Vagina (tissue), 2 donors: Measurements from ENCODE around the gene PADI1. TPM values are rescaled to one million over a fixed set of nuclear protein-coding genes. Genes with fewer than 3 reads are reported as not detected.

Experiments used
- DNase-seq, 2 donors: peaks; one replicate each; pipeline ENCODE4 v3.0.0-alpha.2; 2017; ENCODE audit errors: extremely low spot score in 2 of 2
- H3K27ac ChIP-seq: fragments of 200-600 bp; sonication (generic); one replicate; pipeline ENCODE4 v1.5.1; 2019
- H3K27me3 ChIP-seq: fragments of 200-600 bp; sonication (generic); one replicate; pipeline ENCODE4 v1.5.1; 2019
- H3K36me3 ChIP-seq, 2 donors: fragments of 200-600 bp; sonication (generic); one replicate each; pipeline ENCODE4 v1.5.1; 2017 to 2019
- H3K4me1 ChIP-seq: fragments of 200-600 bp; sonication (generic); one replicate; pipeline ENCODE4 v1.5.1; 2019
- H3K4me3 ChIP-seq, 2 donors: fragments of 200-600 bp; sonication (generic); 1 replicate in 1 of 2; 2 replicates in 1 of 2; pipeline ENCODE4 v1.5.1; 2016 to 2019
- H3K9me3 ChIP-seq: fragments of 200-600 bp; sonication (generic); one replicate; pipeline ENCODE4 v1.5.1; 2019
- POLR2A ChIP-seq, 2 donors: fragments of 450-650 bp; IDR thresholded peaks; one replicate each; pipeline ENCODE4 v1.6.1; 2017; ENCODE audit warnings: antibody characterized with exemption in 2 of 2, mild to moderate bottlenecking in 2 of 2, moderate library complexity in 2 of 2
- POLR2AphosphoS5 ChIP-seq, 2 donors: sonication (generic); formaldehyde crosslinking; IDR thresholded peaks; one replicate each; pipeline ENCODE4 v1.9.0; 2017; ENCODE audit warnings: antibody characterized with exemption in 2 of 2, mild to moderate bottlenecking in 2 of 2, low read depth in 1 of 2; ENCODE audit not compliant: insufficient read depth in 1 of 2
- intact Hi-C: fragments of 100-400 bp; cut with DNase I; formaldehyde crosslinking; loops from one replicate; pipeline ENCODE4 v1.15.1; 2023
- total RNA-seq: library from RNA; depleted of rRNA; stranded (reverse); fragments of >200 nt; gene quantifications from one replicate; pipeline ENCODE4 v1.2.3, GENCODE V29; 2016
- TF ChIP-seq, protein P1 (sequence below), 3 experiments: fragments of 450-650 bp in 2 of 3; fragments of 200-600 bp in 1 of 3; sonication (generic) in 1 of 3; IDR thresholded peaks; one replicate each; pipeline ENCODE4 v1.5.1; 2017 to 2019; ENCODE audit warnings: antibody characterized with exemption in 3 of 3, mild to moderate bottlenecking in 2 of 3, moderate library complexity in 2 of 3

PADI1 gene
- total RNA-seq, 1 donor from 2014 or later = 46.4 TPM

DNA sequence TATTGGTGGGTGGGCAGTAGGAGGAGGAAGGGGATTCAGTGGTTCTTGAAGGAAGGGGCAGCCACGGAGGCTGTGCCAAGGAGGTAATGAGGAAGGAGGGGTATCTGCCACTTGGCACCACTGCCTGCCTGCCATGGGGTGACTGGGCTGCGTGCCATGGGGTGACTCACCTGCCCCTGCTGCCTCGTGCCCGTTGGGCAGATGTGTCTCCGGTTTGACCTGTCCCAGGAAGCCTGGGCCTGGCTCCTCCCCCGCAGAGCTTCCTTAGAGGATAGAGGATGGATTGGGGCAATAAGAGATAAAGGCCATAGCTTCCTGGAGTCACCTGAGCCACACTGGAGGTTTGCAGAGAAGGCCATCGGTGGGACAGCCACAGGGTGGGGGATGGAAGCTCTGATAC is 45.7 kb downstream of the PADI1 start:
- intact Hi-C loops = no loop called here
- Histone ChIP-seq H3K27me3 (no peaks in the 10 kb centered on the region), H3K4me1 (no peaks in the 10 kb centered on the region), H3K9me3 (no peaks in the 10 kb centered on the region), H3K4me3 (no peak overlapping the region), H3K27ac (no peak overlapping the region), H3K36me3 (no peaks in the 10 kb centered on the region)
- TF ChIP-seq, protein P1, sequence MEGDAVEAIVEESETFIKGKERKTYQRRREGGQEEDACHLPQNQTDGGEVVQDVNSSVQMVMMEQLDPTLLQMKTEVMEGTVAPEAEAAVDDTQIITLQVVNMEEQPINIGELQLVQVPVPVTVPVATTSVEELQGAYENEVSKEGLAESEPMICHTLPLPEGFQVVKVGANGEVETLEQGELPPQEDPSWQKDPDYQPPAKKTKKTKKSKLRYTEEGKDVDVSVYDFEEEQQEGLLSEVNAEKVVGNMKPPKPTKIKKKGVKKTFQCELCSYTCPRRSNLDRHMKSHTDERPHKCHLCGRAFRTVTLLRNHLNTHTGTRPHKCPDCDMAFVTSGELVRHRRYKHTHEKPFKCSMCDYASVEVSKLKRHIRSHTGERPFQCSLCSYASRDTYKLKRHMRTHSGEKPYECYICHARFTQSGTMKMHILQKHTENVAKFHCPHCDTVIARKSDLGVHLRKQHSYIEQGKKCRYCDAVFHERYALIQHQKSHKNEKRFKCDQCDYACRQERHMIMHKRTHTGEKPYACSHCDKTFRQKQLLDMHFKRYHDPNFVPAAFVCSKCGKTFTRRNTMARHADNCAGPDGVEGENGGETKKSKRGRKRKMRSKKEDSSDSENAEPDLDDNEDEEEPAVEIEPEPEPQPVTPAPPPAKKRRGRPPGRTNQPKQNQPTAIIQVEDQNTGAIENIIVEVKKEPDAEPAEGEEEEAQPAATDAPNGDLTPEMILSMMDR (IDR thresholded peaks at IDR 0.05) = no peak
- TF ChIP-seq POLR2A (IDR thresholded peaks at IDR 0.05) = no peak
- TF ChIP-seq POLR2AphosphoS5 (IDR thresholded peaks at IDR 0.05; ENCODE audit: insufficient read depth in 1 of 2, low read depth in 1 of 2) = no peak
- DNase-seq = no peak

GRCh38 chr1:17251246-17251645 is 46.3 kb downstream of the PADI1 start:
- intact Hi-C loops = no loop called here
- H3K36me3 ChIP-seq = no peaks in the 10 kb centered on the region
- H3K4me3 ChIP-seq = no peak overlapping the region
- H3K27ac ChIP-seq = no peak overlapping the region
- DNase-seq = no peak
- H3K4me1 ChIP-seq = no peaks in the 10 kb centered on the region
- TF ChIP-seq, protein P1 (IDR thresholded peaks at IDR 0.05) = no peak
- TF ChIP-seq POLR2AphosphoS5 (IDR thresholded peaks at IDR 0.05; ENCODE audit: insufficient read depth in 1 of 2, low read depth in 1 of 2) = no peak
- no peak for TF ChIP-seq POLR2A (IDR thresholded peaks at IDR 0.05)
- no peaks in the 10 kb centered on the region for H3K27me3 ChIP-seq
- H3K9me3 ChIP-seq = no peaks in the 10 kb centered on the region

DNA sequence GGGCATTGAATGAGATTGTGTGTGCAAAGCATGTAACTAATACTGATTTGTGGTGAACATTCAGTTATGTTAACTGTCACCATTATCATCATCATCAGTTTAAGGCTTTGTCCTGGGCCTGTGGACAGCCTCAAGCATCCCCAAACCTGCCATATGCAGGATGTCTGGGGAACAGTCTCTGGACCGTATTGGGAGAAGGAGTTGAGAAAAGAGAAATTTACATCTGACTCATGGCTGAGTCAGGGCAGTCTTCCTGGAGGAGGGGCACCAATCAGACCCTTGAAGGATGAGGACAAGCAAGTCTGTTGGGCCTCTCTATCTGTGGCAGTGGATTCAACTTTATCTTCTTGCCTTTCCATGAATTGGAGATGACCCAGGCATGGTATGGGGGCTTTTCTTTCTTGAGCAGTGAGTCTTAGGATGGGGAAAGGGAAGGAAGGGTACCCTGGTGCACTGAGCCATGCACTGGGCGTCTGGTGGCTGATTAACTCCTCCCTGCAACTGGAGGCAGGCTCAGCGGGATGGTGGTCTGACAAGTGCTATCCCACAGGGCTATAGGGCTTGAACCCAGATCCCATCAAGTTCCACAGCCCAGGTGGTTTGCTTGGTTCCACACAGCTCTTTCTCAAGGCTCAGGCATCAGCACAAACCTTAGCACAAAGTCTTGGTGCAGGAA is 46.9 kb downstream of the PADI1 start:
- Histone ChIP-seq H3K9me3 (no peaks in the 10 kb centered on the region), H3K4me1 (no peaks in the 10 kb centered on the region), H3K4me3 (no peak overlapping the region), H3K27me3 (no peaks in the 10 kb centered on the region), H3K27ac (no peak overlapping the region), H3K36me3 (no peaks in the 10 kb centered on the region)
- DNase-seq = no peak
- intact Hi-C loops = no loop called here
- TF ChIP-seq, protein P1 (IDR thresholded peaks at IDR 0.05) = no peak
- TF ChIP-seq POLR2AphosphoS5 (IDR thresholded peaks at IDR 0.05; ENCODE audit: insufficient read depth in 1 of 2, low read depth in 1 of 2) = no peak
- no peak for TF ChIP-seq POLR2A (IDR thresholded peaks at IDR 0.05)

DNA sequence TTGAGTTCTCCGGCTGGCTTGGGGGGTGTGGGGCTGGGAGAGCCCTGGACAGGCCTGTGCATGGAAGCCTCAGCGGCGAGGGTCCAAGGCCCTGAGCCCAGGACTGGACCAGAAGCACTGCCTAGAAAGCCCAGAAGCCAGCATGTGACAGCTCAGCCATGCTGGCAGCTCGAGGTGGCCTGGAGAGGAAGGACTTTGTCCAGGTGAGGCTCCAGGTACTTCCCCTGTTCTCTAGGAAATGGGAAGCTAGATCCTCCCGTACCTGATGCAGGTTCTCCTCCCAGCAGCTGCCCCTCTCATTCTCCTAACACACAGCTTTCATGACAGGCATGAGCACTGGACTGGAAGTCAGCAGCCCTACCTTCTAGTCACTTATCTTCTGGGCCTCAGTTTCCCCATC is 50.4 kb downstream of the PADI1 start:
- DNase-seq = no peak
- Histone ChIP-seq H3K36me3 (no peaks in the 10 kb centered on the region), H3K4me3 (no peak overlapping the region), H3K27ac (no peak overlapping the region), H3K4me1 (peaks cover 4% of the 10 kb centered on the region), H3K9me3 (no peaks in the 10 kb centered on the region), H3K27me3 (no peaks in the 10 kb centered on the region)
- TF ChIP-seq POLR2A (IDR thresholded peaks at IDR 0.05) = no peak
- no peak for TF ChIP-seq POLR2AphosphoS5 (IDR thresholded peaks at IDR 0.05; ENCODE audit: insufficient read depth in 1 of 2, low read depth in 1 of 2)
- intact Hi-C loops = no loop called here

- H3K27ac ChIP-seq = no peak overlapping the region
- no peaks in the 10 kb centered on the region for H3K36me3 ChIP-seq
- DNase-seq = no peak
- H3K27me3 ChIP-seq = no peaks in the 10 kb centered on the region
- H3K4me1 ChIP-seq = peaks cover 4% of the 10 kb centered on the region
- H3K9me3 ChIP-seq = no peaks in the 10 kb centered on the region
- TF ChIP-seq POLR2AphosphoS5 (IDR thresholded peaks at IDR 0.05; ENCODE audit: insufficient read depth in 1 of 2, low read depth in 1 of 2) (no peak), POLR2A (IDR thresholded peaks at IDR 0.05) (no peak)
- TF ChIP-seq, protein P1 (IDR thresholded peaks at IDR 0.05) = no peak
- intact Hi-C loops = no loop called here
- H3K4me3 ChIP-seq = no peak overlapping the region
Measured at GRCh38 chr1:17258116-17258757, 53.3 kb downstream of the PADI1 start.
